ENCODE measurements around the gene SIRT3.

DNA sequence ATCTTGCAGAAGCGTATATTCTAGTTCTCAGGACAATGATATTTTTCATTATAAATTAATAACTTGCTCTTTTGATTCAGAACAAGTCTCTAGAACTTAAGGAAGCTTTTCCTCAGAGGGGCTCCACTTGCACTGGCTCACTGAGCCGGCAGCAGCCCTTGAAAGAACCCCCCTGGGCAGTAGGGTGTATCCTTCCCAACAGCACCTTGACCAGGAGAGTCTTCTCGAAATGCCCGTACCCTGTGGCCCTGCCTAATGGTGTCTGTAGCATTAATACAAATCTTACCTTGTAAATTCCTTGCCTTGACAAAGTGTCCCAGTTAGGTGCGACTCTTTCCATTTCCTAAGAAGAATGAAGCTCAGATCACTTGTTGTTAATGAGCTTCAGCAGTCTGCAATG is 14.1 kb upstream of the SIRT3 start:
- TF ChIP-seq, protein P1, sequence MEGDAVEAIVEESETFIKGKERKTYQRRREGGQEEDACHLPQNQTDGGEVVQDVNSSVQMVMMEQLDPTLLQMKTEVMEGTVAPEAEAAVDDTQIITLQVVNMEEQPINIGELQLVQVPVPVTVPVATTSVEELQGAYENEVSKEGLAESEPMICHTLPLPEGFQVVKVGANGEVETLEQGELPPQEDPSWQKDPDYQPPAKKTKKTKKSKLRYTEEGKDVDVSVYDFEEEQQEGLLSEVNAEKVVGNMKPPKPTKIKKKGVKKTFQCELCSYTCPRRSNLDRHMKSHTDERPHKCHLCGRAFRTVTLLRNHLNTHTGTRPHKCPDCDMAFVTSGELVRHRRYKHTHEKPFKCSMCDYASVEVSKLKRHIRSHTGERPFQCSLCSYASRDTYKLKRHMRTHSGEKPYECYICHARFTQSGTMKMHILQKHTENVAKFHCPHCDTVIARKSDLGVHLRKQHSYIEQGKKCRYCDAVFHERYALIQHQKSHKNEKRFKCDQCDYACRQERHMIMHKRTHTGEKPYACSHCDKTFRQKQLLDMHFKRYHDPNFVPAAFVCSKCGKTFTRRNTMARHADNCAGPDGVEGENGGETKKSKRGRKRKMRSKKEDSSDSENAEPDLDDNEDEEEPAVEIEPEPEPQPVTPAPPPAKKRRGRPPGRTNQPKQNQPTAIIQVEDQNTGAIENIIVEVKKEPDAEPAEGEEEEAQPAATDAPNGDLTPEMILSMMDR (conservative IDR thresholded peaks at IDR 0.05; ENCODE audit: low read depth, low read length): no peak
- TF ChIP-seq, protein P2, sequence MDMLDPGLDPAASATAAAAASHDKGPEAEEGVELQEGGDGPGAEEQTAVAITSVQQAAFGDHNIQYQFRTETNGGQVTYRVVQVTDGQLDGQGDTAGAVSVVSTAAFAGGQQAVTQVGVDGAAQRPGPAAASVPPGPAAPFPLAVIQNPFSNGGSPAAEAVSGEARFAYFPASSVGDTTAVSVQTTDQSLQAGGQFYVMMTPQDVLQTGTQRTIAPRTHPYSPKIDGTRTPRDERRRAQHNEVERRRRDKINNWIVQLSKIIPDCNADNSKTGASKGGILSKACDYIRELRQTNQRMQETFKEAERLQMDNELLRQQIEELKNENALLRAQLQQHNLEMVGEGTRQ (IDR thresholded peaks at IDR 0.05; ENCODE audit: low read depth, low read length): no peak
- TF ChIP-seq RCOR1 (IDR thresholded peaks at IDR 0.05; ENCODE audit: insufficient replicate concordance, low read length) (no peak), MXI1 (IDR thresholded peaks at IDR 0.05; ENCODE audit: borderline replicate concordance, low read depth, low read length) (no peak), BHLHE40 (IDR thresholded peaks at IDR 0.05; ENCODE audit: low read depth, low read length) (no peak), POLR2A (IDR thresholded peaks at IDR 0.05; ENCODE audit: low read depth, low read length) (no peak)

All from IMR-90 (cell line).